Liver (tissue), 9 donors: ENCODE data around the gene BTBD6. TPM values are rescaled to one million over a fixed set of nuclear protein-coding genes. Genes with fewer than 3 reads are reported as not detected.
"Not testable (repeated sequence)": the region's sequence is repeated elsewhere in the genome, so short reads cannot be mapped to it uniquely, and the experiment has no call there.

Experiments used
- DNase-seq: peaks from one replicate; pipeline ENCODE4 v3.0.0-alpha.2; 2017; ENCODE audit warnings: low spot score
- H3K27ac ChIP-seq, 2 donors: one replicate each; pipeline ENCODE4 v1.7.0; 2013; ENCODE audit warnings: inconsistent platforms in 2 of 2, low read length in 2 of 2, control low read depth in 1 of 2, low read depth in 1 of 2, mild to moderate bottlenecking in 1 of 2
- H3K27me3 ChIP-seq, 4 donors: one replicate each; pipeline versions ENCODE4 v1.6.1 to v1.7.0; 2013; ENCODE audit warnings: low read length in 3 of 4, inconsistent platforms in 1 of 4, mild to moderate bottlenecking in 1 of 4, moderate library complexity in 1 of 4; ENCODE audit not compliant: control insufficient read depth in 4 of 4, insufficient read depth in 4 of 4
- H3K36me3 ChIP-seq, 4 donors: one replicate each; pipeline versions ENCODE4 v1.6.1 to v1.7.0; 2013; ENCODE audit warnings: low read length in 3 of 4, mild to moderate bottlenecking in 3 of 4, low read depth in 1 of 4, moderate library complexity in 1 of 4; ENCODE audit not compliant: control insufficient read depth in 4 of 4, insufficient read depth in 3 of 4
- H3K4me1 ChIP-seq, 4 donors: one replicate each; pipeline versions ENCODE4 v1.6.1 to v1.7.0; 2013; ENCODE audit warnings: low read length in 3 of 4, mild to moderate bottlenecking in 3 of 4, moderate library complexity in 1 of 4; ENCODE audit not compliant: control insufficient read depth in 4 of 4, insufficient read depth in 4 of 4
- H3K4me3 ChIP-seq, 3 donors: one replicate each; pipeline versions ENCODE4 v1.6.1 to v1.7.0; 2013; ENCODE audit warnings: low read length in 3 of 3, control low read depth in 1 of 3, low read depth in 1 of 3, mild to moderate bottlenecking in 1 of 3
- H3K9ac ChIP-seq, 2 donors: one replicate each; pipeline ENCODE4 v1.7.0; 2013; ENCODE audit warnings: low read length in 2 of 2, mild to moderate bottlenecking in 2 of 2, moderate library complexity in 2 of 2, control low read depth in 1 of 2, low read depth in 1 of 2
- H3K9me3 ChIP-seq, 4 donors: one replicate each; pipeline versions ENCODE4 v1.6.1 to v1.7.0; 2013; ENCODE audit warnings: low read length in 3 of 4; ENCODE audit not compliant: control insufficient read depth in 4 of 4
- ATF3 ChIP-seq: IDR thresholded peaks from 2 replicates; pipeline ENCODE4 v1.6.1; 2016; ENCODE audit warnings: antibody characterized with exemption
- CTCF ChIP-seq: fragments of 150-350 bp; IDR thresholded peaks from 2 replicates; pipeline ENCODE4 v1.5.1; 2017; ENCODE audit warnings: improper control_type of control experiment, low read depth, low read length; ENCODE audit not compliant: missing input control
- EGR1 ChIP-seq, 2 donors: IDR thresholded peaks; 2 replicates each; pipeline ENCODE4 v1.6.1; 2016 to 2018; ENCODE audit warnings: antibody characterized with exemption in 2 of 2, low read depth in 2 of 2
- FOXA1 ChIP-seq: IDR thresholded peaks from 2 replicates; pipeline ENCODE4 v1.6.1; 2016; ENCODE audit warnings: antibody characterized with exemption
- FOXA2 ChIP-seq: IDR thresholded peaks from 2 replicates; pipeline ENCODE4 v1.6.1; 2016; ENCODE audit warnings: antibody characterized with exemption
- GABPA ChIP-seq, 2 donors: IDR thresholded peaks in 1 of 2; conservative IDR thresholded peaks in 1 of 2; 2 replicates each; pipeline ENCODE4 v1.6.1; 2016; ENCODE audit warnings: antibody characterized with exemption in 2 of 2, mild to moderate bottlenecking in 1 of 2, moderate library complexity in 1 of 2
- HNF4A ChIP-seq, 2 donors: conservative IDR thresholded peaks; 2 replicates each; pipeline ENCODE4 v1.6.1; 2016; ENCODE audit warnings: antibody characterized with exemption in 2 of 2, mild to moderate bottlenecking in 2 of 2
- HNF4G ChIP-seq: IDR thresholded peaks from 2 replicates; pipeline ENCODE4 v1.6.1; 2016; ENCODE audit warnings: antibody characterized with exemption
- JUND ChIP-seq, 2 donors: IDR thresholded peaks; 2 replicates each; pipeline ENCODE4 v1.6.1; 2016; ENCODE audit warnings: antibody characterized with exemption in 2 of 2
- MAX ChIP-seq: IDR thresholded peaks from 2 replicates; pipeline ENCODE4 v1.6.1; 2016; ENCODE audit warnings: antibody characterized with exemption
- NR2F2 ChIP-seq: IDR thresholded peaks from 2 replicates; pipeline ENCODE4 v1.6.1; 2016; ENCODE audit warnings: antibody characterized with exemption
- RAD21 ChIP-seq, 2 donors: IDR thresholded peaks; 2 replicates each; pipeline ENCODE4 v1.6.1; 2016; ENCODE audit warnings: antibody characterized with exemption in 2 of 2, mild to moderate bottlenecking in 2 of 2
- RXRA ChIP-seq, 2 donors: IDR thresholded peaks; 2 replicates each; pipeline ENCODE4 v1.6.1; 2017 to 2018; ENCODE audit warnings: antibody characterized with exemption in 2 of 2, mild to moderate bottlenecking in 1 of 2
- SP1 ChIP-seq: IDR thresholded peaks from 2 replicates; pipeline ENCODE4 v1.6.1; 2018; ENCODE audit warnings: antibody characterized with exemption, mild to moderate bottlenecking
- YY1 ChIP-seq: IDR thresholded peaks from 2 replicates; pipeline ENCODE4 v1.6.1; 2016; ENCODE audit warnings: antibody characterized with exemption, mild to moderate bottlenecking
- ZBTB33 ChIP-seq: IDR thresholded peaks from 2 replicates; pipeline ENCODE4 v1.6.1; 2016; ENCODE audit warnings: antibody characterized with exemption
- WGBS: extraction: QIAGEN DNeasy Blood & Tissue Kit; methylation state at CpG from one replicate; pipeline ENCODE4 v1.1.7; 2013; 5-methylcytosine and 5-hydroxymethylcytosine counted together
- polyA plus RNA-seq, 2 donors: library from polyadenylated mRNA; stranded (reverse) in 1 of 2; unstranded in 1 of 2; fragments of 200-250 nt in 1 of 2; fragments of >200 nt in 1 of 2; fragmentation: Nextera tagmentation in 1 of 2; extraction: Ambion mirVana in 1 of 2; gene quantifications; one replicate each; pipeline versions ENCODE4 v1.2.1 to v1.2.3, GENCODE V29; 2013 to 2015
- total RNA-seq, 2 donors: library from RNA; depleted of rRNA; stranded (reverse); fragments of >200 nt; gene quantifications; one replicate each; pipeline ENCODE4 v1.2.3, GENCODE V29; 2014
- donor health status: healthy.
- donor health status: healthy.
- donor health status: healthy.
- donor health status: healthy.
- donor health status: healthy.

Gene BTBD6
- total and polyA plus RNA-seq, 4 donors = 5.8 to 18.1 (median 16.7) TPM

GRCh38 chr14:105275267-105275946 is 27.1 kb downstream of the BTBD6 start:
- Histone ChIP-seq H3K36me3 (peaks cover 0 to 4% (median 0%) of the 10 kb centered on the region in 4 donors), H3K27ac (no peak overlapping the region), H3K27me3 (no peaks in the 10 kb centered on the region), H3K4me1 (peaks cover 0 to 3% (median under 1%) of the 10 kb centered on the region in 4 donors), H3K4me3 (no peak overlapping the region), H3K9me3 (no peaks in the 10 kb centered on the region), H3K9ac (no peak overlapping the region)
- 93% methylated on average over 16 of the region's 16 CpGs for WGBS
- no peak for DNase-seq
- TF ChIP-seq RXRA (IDR thresholded peaks at IDR 0.05) (no peak), FOXA2 (no peak), ATF3 (no peak), EGR1 (IDR thresholded peaks at IDR 0.05; ENCODE audit: low read depth in 2 of 2) (no peak), RAD21 (IDR thresholded peaks at IDR 0.05) (no peak), YY1 (no peak), MAX (no peak), FOXA1 (no peak), CTCF (no peak), NR2F2 (no peak), HNF4A (conservative IDR thresholded peaks at IDR 0.05) (no peak), SP1 (no peak), HNF4G (no peak), GABPA (IDR thresholded peaks at IDR 0.05 in 1 of 2, conservative IDR thresholded peaks at IDR 0.05 in 1 of 2) (no peak), JUND (IDR thresholded peaks at IDR 0.05) (no peak)

GRCh38 chr14:105277448-105277847 is 29.1 kb downstream of the BTBD6 start:
- H3K9me3 ChIP-seq, H3K4me1 ChIP-seq, H3K4me3 ChIP-seq, H3K27ac ChIP-seq, H3K36me3 ChIP-seq, H3K27me3 ChIP-seq, H3K9ac ChIP-seq, DNase-seq: not testable (repeated sequence)
- WGBS = 78% methylated on average over 3 of the region's 4 CpGs

- H3K4me1 ChIP-seq = peaks cover 5 to 11% (median 10%) of the 10 kb centered on the region in 4 donors
- no peak for DNase-seq
- H3K9me3 ChIP-seq = no peaks in the 10 kb centered on the region
- no peaks in the 10 kb centered on the region for H3K27me3 ChIP-seq
- H3K27ac ChIP-seq = no peak overlapping the region
- H3K9ac ChIP-seq = no peak overlapping the region
- H3K36me3 ChIP-seq = no peaks in the 10 kb centered on the region
- WGBS = 88% methylated on average over 18 of the region's 18 CpGs
- no peak overlapping the region for H3K4me3 ChIP-seq
- no peak for TF ChIP-seq YY1
- no peak for TF ChIP-seq MAX
- TF ChIP-seq GABPA (IDR thresholded peaks at IDR 0.05 in 1 of 2, conservative IDR thresholded peaks at IDR 0.05 in 1 of 2) = no peak
- TF ChIP-seq SP1 = no peak
- no peak for TF ChIP-seq CTCF
- no peak for TF ChIP-seq RAD21 (IDR thresholded peaks at IDR 0.05)
- no peak for TF ChIP-seq ZBTB33
- no peak for TF ChIP-seq HNF4G
These were observed 31.5 kb downstream of the BTBD6 start for GRCh38 chr14:105279642-105280361.
